A204.1 (cell line): ENCODE measurements around the gene HAGHL.
"Not testable (repeated sequence)": the region's sequence is repeated elsewhere in the genome, so short reads cannot be mapped to it uniquely, and the experiment has no call there.

Experiments
- FAIRE-seq: peaks from 2 replicates; lab custom pipeline; 2012; peaks lifted over from hg19 to GRCh38; lab: Jason Lieb, UNC

Gene HAGHL

DNA sequence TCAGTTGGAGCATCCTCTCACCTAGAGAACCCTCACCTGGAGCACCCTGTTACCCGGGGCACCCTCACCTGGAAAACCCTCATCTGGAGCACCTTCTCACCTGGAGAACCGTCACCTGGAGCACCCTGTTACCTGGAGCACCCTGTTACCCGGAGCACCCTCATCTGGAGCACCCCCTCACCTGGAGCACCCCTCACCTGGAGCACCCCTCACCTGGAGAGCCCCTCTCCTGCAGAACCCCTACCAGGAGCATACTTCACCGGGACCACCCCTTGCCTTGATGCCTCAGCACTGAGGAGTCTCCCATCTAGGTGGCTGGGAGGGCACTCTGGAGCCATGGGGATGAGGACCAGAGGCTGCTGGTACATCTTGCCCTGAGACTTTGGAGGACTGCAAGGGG is 17.9 kb upstream of the HAGHL start:
- FAIRE-seq = no peak

DNA sequence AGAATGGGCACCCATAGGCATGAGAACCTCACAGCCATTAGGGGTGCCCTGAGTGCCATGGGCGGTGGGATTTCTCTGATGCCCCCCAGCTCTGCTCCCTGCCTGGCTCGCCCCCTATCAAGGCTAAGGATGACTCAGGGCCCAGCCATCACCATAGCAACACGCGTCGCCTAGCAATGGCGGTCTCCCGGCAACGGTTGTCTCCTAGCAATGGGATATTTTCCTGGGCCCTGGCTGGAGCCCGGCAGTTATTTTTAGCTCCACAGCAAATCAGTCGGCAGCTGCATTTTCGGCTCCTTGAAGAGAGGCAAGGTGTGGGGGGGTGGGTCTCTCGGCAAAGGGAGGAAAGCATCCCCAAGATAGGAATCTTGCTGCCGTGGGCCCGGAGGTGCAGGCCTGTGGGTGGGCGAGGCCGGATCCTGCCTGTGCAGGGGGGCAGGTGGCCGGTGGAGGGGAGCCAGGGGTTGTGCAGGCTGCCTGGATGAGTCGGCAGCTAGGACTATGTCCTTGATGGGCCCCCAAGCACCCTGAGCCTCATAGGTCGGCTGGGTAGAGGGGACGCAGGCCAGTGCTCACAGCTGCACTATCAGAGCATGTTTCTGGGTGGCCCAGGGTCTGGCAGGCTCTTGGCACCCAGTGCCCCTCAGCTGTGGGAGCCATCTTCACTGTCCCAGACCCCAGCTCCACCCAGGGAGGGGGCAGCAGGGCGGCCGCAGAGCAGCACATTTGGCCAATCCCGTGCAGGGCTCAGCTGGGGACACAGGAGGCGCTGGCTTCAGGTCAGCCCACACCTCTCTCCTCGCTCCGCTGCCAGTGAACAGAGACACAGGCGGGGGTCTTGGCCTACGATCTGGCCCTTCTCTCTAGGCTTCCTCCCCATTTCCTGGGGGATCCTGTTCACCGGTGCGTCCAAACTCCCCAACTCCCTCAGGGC is 17.1 kb upstream of the HAGHL start:
- FAIRE-seq = no peak

DNA sequence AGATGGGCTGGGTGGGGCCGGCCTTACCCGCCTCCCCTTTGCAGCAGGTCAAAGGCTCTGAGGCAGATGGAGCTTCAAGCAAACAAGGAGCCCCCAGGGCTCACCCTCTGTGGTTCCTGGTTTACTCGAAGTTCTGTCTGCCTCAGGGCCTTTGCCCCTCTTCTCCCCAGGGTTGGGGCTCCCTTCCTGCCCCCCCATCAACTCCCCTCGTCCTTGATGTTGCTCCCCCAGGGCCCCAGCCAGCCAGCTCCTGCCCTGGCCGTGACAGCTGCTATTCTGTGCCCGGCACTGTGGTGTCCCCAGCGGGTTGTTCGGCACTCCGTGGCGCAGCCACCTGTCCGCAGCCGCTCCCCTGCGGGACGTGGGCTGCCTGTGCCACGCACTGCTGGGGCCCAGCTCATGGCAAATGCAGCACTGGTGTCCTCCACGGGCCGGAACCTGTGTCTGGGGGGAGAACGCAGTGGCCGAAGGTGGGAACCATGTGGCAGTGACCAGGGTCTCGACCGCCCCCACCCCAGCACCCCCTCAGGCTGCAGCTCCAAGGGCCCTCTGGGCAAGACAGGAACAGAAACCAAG is 16.3 kb upstream of the HAGHL start:
- no peak for FAIRE-seq

DNA sequence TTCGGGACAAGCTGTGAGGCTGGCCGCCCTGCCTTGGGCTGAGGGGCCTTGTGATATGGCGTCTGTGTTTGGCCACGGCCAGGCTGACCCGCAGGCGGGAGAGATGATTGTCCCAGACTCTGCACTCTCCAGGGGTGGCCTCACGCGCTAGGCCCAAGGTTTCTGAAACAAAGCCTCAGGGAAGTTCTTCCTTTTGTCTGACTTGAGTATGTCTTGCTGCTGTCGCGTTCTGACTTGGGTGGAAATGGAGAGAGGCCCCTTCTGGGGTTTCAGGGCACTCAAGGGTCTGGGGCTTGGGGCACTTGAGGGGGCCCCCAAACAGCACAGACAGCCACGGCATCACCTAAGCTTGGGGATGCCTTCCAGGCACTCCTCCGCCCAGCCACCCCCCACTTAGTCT is 15.8 kb upstream of the HAGHL start:
- FAIRE-seq = no peak

DNA sequence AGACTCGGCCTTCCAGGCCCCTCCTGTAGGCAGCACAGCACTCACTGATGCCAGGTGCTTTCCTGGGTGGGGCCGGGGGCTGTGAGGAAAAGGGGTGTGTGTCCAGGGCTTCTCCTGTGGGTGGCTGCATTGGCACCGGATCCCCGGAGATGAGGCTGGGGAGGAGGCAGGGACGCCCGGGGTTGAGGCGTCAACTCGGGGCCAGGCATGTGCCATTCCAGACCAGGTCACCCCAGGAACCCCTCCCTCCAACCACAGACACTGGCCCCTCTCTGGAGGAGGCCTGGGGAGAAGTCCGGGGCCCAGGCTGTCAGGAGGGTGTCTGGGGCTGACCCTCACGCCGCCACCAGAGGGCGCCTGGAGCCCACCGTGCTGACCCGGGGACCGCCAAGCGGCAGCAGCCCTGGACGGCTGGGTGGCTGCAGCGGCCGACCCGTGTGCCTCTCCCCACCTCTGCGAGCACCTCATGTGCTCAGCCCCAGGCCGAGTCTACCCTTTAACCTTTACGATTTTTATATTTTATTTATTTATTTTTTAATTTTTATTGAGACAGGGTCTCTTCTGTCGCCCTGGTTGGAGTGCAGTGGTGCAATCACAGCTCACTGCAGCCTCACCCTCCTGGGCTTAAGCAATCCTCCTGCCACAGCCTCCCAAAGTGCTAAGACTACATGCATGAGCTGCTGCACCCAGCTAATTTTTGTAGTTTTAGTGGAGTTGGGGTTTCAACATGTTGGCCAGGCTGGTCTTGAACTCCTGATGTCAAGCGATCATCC is 15.2 kb upstream of the HAGHL start:
- no peak for FAIRE-seq

DNA sequence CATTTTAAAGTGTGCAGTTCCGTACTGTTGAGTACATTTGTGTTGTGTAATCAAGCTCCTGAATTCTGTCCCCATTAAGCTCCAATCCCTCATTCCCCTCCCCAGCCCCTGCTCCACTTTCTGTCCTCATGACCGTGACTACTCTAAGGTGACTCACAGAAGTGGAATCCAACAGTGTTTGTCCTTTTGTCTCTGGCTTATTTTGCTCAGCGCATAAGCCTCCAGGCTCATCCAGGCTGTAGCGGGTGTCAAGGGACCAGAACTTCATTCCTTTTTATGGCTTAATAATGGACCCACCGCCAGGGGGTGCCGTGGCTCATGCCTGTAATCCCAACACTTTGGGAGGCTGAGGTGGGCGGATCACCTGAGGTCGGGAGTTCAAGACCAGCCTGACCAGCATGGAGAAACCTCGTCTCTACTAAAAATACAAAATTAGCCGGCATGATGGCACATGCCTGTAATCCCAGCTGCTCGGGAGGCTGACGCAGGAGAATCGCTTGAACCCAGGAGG is 14.1 kb upstream of the HAGHL start:
- not testable (repeated sequence) for FAIRE-seq

DNA sequence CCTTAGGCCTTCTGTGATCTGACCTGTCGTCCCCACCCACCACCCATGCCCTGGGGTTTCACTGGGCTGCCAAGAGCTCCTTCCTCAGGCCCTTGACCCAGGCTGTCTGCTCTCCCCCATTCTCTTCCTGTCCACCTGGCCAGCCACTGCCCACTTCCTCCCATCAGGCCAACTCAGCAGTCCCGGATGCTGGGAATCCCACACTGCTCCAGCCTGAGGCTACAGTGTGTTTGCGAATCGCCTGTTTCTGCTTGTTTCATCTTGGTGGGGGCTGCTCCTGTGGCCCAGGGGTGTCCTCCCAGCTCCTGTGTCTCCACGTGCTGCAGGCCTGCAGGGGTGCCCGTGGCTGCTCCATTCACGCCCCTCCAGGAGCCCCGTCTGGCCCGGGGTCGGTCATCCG is 12.8 kb upstream of the HAGHL start:
- FAIRE-seq = no peak

DNA sequence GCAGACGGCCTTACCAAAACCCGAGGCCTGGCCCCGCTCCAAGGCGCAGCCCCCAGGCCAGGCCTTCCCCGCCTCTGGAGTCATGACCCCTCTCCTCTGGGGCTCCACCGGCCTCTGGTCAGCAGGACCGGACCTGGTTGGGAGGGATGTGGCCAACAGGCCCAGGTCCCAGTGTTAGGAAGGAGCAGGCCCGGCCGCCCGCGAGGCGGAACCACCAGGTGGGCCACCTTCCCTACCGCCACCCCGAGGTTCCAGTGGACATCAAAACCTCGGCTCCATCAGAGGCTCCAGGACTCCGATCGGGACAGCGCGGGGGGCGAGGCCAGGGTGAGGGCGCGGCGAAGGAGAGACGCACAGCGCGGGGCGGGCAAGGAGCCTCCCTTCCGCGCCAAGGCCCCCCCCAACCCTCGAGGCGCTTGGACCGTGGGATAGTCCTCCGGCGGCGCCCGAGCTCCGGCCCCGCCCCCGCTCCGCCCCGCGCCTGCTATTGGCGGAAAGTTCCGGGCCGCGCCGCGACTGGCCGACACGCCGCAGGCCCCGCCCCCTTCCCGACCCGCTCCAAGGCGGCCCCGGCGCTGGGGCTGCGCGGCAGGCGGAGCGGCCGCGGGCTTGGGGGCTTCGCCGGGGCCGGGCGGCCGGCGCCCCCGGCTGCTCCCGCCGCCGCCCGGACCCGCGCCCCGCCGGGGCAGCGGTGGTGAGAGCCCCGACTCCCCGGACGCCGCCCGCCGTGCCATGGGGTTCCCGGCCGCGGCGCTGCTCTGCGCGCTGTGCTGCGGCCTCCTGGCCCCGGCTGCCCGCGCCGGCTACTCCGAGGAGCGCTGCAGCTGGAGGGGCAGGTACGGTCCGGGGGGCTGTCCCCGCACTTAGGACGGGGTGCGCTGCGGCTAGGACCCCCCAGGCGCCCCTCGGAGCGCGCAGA is 12.1 kb upstream of the HAGHL start, which contains the start of gene METRN:
TSS of gene METRN (plus strand) at position 561 of the 919 bp plus-strand sequence. CDS start at position 733, 172 bp downstream.
- FAIRE-seq = no peak

DNA sequence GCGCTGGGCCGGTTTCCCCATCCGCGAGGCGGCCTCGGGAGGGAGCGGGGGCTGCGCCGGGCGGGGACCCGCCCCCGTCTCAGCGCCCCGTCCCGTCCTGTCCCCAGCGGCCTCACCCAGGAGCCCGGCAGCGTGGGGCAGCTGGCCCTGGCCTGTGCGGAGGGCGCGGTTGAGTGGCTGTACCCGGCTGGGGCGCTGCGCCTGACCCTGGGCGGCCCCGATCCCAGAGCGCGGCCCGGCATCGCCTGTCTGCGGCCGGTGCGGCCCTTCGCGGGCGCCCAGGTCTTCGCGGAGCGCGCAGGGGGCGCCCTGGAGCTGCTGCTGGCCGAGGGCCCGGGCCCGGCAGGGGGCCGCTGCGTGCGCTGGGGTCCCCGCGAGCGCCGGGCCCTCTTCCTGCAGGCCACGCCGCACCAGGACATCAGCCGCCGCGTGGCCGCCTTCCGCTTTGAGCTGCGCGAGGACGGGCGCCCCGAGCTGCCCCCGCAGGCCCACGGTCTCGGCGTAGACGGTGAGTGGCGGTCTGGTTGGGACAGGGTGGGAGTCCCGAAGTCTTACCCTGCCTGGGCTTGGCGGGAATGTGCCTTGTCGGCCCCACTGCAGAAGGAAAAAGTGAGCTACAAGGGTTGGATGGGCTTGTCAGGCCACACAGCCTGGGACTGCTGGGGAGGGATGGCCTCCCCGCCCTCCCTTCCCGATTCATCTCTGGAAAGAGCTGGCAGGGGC is 11.3 kb upstream of the HAGHL start:
- no peak for FAIRE-seq

DNA sequence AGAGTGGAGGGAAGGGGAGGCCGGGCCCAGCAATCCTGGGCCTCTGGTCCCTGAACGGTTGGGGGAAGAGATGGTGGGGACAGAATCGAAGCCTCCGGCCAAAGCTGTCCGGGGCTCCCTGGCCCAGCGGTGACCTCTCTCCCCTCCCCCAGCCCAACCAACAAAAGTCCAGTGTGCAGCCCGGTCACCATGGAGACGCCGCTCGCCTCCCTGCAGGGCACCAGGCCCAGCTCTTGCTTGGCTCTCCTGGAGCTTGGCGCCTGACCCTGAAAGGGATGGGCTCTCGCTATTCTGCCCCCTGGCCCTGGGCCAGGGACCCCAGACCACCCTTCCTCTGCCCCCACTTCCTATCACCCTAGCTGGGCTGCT is 10.7 kb upstream of the HAGHL start:
- FAIRE-seq = no peak

DNA sequence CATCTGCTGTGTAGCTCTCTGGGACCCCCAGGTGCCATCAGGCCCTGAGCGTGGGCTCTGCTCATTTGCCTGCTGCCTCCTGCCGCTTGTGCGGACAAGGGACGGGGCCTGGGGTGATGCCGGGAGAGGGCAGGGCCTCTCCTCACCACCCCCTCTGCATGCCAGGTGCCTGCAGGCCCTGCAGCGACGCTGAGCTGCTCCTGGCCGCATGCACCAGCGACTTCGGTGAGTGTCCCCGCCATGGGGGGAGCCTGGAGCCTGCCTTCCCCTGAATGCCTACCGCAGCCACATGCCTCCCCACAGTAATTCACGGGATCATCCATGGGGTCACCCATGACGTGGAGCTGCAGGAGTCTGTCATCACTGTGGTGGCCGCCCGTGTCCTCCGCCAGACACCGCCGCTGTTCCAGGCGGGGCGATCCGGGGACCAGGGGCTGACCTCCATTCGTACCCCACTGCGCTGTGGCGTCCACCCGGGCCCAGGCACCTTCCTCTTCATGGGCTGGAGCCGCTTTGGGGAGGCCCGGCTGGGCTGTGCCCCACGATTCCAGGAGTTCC is 10.1 kb upstream of the HAGHL start:
- FAIRE-seq = no peak

DNA sequence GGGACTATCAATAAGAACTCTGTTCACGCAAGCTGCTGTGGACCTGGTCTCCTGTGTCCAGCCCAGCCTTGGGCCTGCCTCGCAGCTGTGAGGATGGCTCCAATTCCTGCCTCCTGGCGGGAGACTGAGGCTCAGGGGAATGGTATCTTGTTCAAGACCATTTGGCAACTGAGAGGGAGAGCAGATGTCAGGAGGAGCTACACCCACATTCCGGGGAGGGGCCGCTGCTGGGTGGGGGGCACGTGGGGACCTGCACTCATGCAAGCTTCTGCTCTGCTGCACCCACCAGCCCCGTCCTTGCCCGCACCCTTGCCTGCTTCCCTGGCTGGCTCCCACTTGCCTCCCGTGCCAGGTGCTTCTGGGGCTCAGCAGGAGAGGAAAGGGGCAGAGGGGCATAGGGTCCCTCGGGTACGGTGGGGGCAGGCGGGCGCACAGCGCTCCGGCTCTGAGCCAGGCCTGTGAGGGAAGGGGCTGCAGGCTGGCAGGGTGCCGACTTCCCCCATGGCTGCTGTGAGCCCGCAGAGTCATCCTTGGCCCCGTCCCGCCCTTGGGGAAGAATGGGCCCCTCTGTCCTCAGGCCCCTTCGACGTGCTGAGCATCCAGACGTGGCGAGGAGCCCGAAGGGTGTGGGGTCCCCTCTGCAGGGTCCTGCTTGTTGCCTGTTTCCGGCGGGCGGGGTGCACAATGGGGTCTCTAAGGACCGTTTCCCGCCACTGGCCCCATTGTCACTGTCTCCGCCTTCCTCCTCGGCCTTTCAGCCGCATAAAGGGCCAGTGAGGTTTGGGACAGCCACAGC is 9.3 kb upstream of the HAGHL start:
- FAIRE-seq = no peak

DNA sequence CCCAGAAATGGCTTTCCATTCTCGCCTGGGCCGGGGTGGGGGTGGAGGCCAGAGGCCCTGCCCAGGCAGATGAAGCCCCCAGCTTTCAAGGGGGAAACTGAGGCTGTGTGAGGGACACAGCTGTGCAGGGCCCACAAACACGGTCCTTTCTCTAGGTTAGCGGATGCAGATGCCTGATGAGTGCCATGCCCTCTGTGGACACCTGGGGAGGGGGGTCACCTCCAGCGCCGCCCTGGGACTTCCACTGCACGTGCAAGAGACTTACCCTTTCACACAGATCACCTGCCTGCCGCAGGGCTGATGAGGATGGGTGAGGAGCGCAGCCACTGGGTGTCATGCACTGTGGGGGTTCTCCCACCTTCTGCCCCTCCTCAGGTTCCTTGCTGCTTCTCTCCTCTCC is 8.5 kb upstream of the HAGHL start:
- FAIRE-seq = no peak

DNA sequence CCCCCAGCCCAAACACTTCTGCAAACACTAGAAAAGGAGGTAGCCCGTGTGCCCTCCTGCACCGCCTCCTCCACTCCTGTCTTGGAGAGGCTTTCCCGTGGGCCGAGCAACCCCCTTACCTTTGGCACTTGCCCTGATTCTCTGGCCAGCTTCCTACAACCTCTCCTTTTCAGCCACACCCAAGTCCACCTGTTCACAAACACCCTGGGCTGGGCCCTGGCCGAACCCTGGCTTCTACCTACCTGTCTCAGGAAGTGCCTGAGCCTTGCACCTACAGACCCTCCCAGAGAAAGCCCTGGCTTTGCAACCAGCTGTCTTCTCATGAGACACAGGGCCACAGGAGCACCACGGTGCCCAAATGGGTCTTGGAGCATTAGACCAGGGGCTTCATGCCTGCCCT is 8.0 kb upstream of the HAGHL start:
- no peak for FAIRE-seq

DNA sequence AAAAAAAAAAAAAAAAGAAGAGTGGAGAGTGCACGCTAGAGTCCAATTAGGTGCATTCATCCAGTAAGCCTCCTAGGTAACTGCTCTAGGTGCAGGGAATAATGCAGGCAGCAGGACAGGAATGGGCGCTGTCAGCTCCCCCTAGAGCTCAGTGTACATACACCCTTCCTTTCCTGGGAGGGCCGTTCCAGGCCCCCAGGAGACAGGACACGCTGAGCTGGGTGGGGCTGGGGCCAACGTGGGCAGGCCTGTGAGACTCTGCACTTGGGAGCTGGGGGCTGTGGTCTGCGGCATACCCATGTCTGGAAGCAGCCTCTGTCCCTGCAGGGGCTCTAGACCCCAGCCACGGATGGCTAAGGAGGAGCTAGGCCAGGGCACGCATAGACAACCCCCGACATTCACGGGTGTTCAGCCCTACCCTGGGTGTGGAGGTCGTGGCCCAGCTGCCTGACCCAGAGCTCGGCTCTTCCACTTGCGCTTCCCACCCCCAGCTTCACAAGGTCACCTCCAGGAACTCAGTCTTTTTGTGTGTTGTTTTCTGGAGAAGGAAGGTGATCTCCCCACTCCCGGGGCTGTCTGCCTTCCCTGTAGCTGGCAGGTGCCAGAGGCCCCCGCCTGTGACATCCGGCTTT is 7.0 kb upstream of the HAGHL start:
- no peak for FAIRE-seq

DNA sequence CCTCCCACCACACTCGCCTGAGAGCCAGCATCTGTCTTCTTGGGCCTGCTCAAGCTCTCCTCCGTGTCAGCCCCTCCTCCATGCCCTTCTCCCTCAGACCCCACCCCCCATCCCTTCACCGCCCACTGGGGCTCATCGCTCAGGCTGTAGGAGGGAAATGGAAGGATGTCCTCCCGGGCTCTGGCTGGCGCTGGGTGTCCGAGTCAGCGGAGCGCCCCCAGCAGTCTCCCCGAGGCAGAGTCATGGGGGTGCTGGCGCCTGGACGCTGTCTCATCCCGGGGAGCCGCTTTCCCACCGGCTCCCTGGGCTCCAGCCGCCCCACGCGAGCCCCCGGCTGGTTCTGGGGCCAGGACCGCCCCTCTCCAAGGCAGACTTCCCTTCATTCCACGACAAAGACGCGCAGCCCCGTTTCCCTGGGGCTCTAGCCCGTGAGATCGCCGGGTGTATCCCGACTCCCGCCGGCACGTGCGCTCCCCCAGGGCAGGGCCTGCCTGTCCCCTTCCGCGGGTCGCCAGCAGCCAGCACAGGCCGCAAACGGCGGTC is 6.4 kb upstream of the HAGHL start:
- no peak for FAIRE-seq

DNA sequence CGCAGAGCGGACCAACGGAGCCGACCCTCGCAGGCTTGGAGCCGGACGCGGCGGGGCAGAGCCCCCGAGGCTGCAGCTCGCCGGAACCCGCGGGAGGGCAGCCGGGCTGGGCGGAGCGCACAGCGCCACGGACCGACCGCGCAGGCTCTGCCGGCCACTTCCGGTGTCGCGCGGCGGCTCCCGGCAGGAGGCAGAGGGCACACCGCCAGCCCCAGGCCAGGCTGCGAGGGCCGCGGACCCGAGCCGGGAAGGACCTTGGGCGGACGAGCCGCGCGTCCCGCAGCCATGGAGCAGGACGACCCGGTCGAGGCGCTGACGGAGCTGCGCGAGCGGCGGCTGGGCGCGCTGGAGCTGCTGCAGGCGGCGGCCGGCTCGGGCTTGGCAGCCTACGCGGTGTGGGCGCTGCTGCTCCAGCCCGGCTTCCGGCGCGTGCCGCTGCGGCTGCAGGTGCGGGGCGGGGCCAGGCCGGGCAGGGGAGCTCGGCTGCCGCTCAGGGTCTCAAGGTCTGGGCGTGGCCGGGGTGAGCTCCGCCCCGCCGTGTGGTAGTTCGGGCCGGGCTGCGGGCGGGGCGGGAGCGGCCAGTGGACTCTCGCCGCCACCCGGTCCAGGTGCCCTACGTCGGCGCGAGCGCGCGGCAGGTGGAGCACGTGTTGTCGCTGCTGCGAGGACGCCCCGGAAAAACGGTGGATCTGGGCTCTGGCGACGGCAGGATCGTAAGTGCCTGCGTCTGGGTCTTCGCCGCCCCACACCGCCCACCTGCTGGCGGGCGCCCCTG is 5.7 kb upstream of the HAGHL start, which contains the start of gene ANTKMT:
TSS of gene ANTKMT (plus strand) at position 157 of the 775 bp plus-strand sequence. CDS start at position 286, 129 bp downstream.
- no peak for FAIRE-seq
